Body of pancreas (tissue), 4 donors: ENCODE measurements around the gene DLD.
A peak's percentile ranks its signal among the peaks of the same experiment; 100 is the strongest.

Experiments
- CTCF ChIP-seq, 7 experiments: fragments of 450-650 bp in 4 of 7; fragments of 200-600 bp in 3 of 7; sonication (generic) in 3 of 7; IDR thresholded peaks; one replicate each; pipeline ENCODE4 v1.5.1; 2016 to 2019; ENCODE audit warnings: antibody characterized with exemption in 7 of 7
- POLR2A ChIP-seq, 3 donors: fragments of 450-650 bp; IDR thresholded peaks; one replicate each; pipeline ENCODE4 v1.6.1; 2016; ENCODE audit warnings: antibody characterized with exemption in 3 of 3, mild to moderate bottlenecking in 2 of 3

GRCh38 chr7:107879400-107880035, 11.5 kb upstream of the DLD start:
- TF ChIP-seq CTCF (IDR thresholded peaks at IDR 0.05) (peak; percentile 33 to 85 (median 79)), POLR2A (IDR thresholded peaks at IDR 0.05) (no peak)
